Stimulated activated CD4-positive, alpha-beta T cell treated with anti-CD3 and anti-CD28 coated beads, Interleukin-15, amount 100 ng/mL, for 48 hours (primary cell): ENCODE results near the gene HDAC8.
"Not testable (repeated sequence)": the region's sequence is repeated elsewhere in the genome, so short reads cannot be mapped to it uniquely, and the experiment has no call there.

ENCODE experiments used
- DNase-seq, 2 donors: peaks; one replicate each; pipeline ENCODE4 v3.0.0-alpha.2; 2020; ENCODE audit warnings: low read depth in 2 of 2

HDAC8 gene

DNA sequence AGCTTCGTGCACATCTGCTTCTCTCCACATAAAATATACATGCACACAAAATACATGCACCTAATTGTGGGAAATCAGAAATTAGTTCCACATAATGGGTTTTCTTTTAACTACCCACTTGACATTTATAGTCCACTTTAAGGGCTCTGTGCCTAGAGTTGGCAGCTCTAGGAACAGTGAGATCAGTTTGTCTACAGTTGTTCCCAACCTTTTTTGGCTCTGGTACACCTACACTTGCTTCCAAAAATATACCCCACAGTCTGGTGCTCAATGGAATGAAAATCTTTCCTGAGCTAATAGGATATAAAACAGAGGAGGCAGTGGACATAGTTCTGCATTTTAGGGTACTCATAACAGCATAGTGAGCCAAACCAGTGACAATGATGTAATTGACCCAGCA is 36.1 kb downstream of the HDAC8 start:
- no peak for DNase-seq

DNA sequence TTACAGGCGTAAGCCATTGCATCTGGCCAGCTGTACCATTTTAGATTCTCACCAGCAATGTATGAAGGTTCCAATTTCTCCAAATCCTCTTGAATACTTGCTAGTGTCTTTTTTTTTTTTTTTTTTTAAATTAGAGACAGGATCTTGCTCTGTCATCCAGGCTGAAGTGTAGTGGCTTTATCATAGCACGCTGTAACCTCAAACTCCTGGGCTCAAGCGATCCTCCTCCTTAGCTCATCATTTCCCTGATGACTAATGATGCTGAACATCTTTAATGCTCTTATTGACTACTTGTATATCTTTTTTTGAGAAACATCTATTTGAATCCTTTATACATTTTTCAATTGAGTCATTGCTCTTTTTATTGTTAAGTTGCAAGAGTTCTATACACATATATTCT is 40.3 kb downstream of the HDAC8 start:
- DNase-seq, result no peak

DNA sequence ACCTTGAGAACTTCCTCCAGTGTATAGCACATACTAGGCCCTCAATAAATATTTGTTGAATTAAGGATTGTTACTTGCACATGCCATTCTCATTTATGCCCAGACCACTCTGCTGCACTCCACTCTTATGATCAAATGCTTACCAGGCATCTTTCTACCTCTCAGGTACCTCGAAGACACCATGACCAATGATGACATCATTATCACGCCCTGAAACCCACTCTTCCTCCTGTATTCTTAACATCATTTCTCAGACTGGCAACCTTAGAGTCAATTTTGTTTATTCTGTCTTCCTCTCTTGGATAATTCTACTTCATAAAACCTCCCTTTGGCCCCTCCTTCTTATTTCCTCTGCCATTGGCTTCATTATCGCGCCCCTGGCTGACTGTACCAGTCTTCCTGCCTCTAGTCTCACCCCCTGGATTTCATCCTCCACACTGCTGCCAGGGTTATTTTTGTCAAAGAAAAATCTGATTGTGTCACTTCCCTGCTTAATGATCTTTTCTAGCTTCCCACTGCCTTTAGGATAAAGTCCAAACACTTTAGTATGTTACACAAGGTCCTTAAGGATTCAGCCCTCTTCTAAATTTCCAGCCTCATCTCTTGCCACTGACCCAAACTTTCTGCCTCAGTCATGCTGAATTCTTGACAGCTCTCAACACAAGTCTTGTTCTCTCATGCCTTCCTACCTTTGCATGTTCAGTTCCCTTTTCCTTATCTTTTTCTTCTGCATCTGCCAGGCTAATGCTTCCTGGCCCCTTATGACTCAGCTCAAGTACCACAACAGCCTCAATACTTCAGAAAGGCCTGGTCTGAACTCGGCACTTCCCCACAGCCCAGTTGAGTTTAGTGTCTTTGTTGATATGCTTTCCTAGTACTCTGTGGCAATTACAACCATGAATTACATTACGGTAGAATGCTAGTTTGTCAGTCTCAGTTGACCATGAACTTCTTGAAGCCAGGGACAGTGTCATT is 45.8 kb downstream of the HDAC8 start:
- no peak for DNase-seq

DNA sequence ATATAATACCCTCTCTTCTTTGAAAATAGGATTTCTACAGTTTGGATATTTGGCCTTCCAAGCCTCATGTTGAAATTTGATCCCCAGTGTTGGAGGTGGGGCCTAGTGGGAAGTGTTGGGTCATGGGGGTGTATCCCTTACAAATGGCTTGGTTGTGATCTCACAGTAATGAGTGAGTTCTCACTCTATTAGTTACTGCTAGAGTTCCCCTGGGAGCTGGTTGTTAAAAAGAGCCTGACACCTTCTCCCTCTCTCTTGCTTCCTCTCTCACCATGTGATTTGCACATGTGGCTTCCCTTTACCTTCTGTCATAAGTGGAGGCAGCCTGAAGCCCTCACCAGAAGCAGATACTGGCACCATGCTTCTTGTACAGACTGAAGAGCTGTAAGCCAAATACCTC is 73.9 kb downstream of the HDAC8 start:
- DNase-seq, result no peak

DNA sequence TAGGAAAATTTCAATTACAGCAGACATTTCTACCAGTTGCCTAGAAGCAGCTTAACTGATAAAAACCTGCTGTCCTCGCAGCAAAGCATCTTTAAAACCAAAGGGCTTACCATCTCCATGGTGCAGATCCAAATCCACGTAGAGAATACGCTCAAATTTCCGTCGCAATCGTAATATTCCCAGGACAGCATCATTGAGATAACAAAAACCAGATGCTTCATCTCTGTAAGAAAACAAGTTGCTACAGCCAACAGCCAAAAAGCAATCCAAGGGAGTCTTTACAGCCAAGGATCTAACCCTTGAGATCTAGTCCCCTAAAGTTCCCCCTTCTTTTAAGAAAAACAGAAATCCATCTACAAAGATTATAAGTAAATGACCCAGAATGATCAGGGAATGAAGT is 77.6 kb downstream of the HDAC8 start:
- DNase-seq, result no peak

DNA sequence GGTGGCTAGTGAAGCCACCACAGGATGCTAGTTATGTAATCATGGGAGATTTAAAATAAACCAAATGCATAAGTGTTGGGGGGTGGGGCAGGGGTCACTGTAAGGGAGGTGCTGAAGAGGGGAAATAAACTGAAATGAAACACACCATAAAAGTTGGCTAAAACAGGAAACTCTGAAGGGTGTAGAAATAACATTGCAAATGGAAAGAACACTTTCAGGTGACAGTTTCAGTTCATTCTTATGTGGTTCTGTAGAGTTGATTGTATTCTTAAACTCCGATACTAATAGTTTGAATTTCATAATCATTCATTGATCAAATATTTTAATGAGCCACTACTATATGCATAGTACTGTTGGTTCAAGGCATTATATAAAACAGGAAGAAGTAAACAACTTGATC is 80.1 kb downstream of the HDAC8 start:
- no peak for DNase-seq

DNA sequence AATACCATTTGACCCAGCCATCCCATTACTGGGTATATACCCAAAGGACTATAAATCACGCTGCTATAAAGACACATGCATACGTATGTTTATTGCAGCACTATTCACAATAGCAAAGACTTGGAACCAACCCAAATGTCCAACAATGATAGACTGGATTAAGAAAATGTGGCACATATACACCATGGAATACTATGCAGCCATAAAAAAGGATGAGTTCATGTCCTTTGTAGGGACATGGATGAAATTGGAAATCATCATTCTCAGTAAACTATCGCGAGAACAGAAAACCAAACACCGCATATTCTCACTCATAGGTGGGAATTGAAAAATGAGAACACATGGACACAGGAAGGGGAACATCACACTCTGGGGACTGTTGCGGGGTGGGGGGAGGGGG is 82.4 kb downstream of the HDAC8 start:
- DNase-seq, result not testable (repeated sequence)

DNA sequence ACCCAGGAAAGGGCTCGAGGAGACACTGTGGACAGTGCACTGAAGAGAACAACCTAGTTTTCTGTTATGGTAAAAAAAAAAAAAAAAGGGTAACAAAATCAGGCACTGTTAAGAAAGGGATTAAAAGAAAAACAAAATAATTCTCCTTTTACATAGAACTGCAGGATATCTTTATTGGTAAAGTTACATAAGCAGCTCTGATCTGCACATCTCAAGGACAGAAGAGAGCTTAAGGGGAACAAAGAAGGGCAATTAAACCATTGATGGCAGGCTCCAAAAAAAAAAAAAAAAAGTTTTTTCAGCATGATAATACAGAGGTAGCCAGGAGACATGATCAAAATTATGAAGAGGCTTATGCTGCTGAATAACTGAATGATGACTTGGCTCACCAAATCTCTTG is 85.0 kb downstream of the HDAC8 start:
- DNase-seq, result no peak

DNA sequence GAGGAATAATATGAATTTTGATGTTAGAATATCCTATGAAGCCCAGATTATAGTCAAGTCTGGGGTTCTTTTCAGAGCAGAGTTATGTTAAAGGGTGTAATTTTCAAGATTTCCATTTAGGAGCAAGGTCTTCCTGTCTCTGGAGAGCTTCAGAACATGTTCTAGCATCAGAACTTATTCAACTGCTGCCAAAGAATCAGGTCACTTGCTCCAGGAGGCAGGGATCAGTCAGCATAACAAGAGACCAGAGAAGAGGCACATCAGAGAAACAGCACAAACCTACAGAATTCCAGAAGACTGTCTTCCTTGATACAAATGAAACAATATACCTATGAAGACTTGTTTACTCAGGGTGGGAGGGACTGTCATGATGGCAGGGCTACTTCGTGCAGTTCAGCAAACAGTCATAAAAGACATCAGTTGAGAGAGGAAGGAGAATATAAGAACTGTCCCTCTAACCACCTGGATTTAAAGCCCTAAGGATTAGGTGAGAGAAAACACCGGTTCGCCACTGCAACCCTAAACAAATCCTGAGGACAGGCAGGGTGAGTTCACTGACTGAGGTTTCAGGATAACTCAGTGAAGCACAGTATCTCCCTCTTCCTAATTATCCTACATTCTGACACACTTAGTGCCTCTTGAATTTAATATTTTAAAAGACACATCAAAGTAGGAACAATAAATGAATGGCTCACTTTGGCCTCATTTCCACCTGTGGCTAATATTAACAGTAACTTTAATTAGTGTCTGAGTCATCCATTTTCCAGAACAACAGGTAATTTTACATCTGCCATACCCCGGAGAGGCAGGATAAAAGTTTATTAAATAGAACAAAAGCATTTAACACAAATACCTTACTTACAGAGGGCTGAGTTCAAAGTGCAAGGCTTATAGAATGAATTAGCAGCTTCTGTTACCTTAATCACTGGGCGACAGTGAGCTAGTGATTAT is 93.0 kb downstream of the HDAC8 start:
- DNase-seq, result no peak

DNA sequence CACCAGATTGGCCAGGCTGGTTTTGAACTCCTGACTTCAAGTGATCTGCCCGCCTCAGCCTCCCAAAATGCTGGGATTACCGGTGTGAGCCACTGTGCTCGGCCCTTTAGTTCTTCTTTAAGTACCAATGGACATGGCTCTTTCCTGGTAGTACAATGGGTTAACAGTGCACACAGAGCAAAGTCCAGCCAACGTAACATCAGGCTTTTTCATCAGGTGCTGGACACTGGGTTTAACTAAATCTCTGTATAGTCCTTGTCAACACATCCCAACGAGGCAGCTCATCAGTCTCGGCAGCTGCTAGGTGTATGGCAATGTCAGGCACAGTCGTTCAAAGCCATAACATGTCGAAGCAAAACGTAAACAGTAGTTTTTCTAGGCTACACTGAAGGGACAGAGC is 93.8 kb downstream of the HDAC8 start:
- no peak for DNase-seq

DNA sequence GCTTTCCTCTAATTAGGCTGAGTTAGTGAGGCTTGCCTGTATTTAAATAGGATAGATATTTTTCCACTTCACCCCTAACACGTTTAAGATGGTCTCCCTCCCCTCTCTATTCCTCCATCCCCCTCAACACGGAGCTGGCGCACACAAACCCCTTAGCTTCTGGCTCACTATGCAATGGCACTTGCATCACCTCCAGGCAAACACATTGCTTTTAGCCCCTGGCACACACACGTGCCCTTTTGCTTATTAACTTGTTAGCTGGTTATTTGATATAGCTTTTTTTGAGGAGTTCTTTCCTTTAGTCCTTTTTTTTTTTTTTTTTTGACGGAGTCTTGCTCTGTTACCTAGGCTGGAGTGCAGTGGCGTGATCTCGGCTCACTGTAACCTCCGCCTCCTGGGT is 94.3 kb downstream of the HDAC8 start:
- DNase-seq, result no peak

DNA sequence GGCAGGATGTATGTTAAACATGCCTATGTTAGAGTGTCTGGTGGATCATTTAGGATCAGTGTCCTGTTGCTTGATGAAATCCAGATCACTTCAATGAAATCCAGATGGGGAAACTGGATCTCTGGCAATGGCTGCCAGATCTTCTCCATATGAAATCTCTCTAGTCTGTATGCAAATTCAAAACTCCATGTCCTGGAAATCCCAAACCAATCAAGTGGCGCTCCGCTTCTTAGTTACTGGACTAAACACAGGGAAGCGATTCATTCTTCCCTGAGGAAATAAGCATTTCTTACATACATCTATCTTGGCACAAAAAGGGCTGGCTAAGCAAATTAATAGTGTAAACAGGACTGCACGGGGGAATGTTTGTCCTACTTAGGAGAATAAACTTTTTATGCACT is 94.9 kb downstream of the HDAC8 start:
- DNase-seq, result no peak

DNA sequence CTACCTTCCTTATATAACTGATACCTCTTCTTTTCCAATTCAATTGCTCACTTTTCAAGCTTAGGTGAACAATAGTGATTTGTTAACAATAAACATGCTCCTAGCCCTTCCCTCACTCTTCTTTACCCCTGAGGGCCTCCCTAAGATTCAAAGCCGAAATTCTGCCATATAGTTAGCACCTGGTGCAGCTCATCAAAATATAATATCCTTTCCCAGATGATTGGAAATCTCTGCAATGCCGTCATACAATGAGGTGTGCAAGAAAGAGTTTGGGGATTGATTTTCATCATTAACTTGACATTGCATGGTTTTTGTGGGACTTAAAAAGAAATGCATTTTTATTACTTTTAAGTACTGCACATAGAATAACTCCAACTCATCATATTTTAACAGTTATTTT is 95.3 kb downstream of the HDAC8 start:
- DNase-seq, result no peak

DNA sequence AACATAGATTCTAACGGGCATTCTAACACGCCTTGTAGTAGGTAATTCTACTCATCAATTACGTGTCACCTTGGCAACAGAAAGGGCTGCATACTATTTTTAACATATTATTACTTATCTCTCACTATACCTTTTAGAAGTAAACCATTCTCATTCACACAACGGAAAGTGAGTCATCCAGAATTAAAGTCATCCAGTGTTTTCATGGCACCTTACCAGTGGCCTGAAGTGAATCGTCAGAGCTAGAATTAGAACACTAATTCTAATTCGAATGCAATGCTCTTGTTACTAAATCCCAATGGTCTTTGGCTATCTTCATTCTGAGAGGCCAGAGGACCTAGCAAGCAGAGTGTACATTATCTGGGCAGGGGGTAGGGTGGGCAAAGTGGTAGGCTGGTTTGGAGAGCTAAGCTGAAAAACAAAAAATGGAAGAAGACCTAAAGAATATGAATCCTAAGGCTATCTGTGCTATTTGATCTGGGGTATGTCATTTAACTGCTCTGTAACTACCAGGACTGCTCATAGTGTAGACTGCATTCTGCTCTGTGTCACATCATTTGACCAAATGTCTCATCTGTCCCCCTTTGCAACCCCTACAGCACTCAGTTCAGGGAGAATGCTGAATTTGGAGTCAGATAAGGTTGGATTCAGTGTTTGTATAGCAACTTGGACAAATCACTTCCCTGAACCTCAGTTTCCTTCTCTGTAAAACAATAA is 96.5 kb downstream of the HDAC8 start:
- DNase-seq, result no peak

DNA sequence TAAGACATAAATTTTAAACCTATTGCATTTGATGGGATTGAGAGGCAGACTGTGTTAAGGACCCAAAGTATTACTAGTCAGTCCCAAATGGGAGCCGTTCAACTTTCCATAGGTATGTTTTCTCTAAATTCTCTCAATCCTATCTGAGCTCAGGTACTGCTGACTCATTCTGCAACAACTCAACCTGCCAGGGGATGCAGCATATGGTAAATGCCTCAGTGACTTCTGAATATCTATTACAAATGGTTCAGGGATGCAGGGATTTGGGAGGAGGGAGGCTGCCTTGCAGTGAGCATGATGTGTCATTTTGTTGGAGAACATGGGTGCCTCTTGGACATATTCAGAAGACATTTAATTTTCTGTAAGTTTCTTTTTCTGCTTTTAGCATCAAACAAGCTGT is 97.3 kb downstream of the HDAC8 start:
- DNase-seq, result no peak

DNA sequence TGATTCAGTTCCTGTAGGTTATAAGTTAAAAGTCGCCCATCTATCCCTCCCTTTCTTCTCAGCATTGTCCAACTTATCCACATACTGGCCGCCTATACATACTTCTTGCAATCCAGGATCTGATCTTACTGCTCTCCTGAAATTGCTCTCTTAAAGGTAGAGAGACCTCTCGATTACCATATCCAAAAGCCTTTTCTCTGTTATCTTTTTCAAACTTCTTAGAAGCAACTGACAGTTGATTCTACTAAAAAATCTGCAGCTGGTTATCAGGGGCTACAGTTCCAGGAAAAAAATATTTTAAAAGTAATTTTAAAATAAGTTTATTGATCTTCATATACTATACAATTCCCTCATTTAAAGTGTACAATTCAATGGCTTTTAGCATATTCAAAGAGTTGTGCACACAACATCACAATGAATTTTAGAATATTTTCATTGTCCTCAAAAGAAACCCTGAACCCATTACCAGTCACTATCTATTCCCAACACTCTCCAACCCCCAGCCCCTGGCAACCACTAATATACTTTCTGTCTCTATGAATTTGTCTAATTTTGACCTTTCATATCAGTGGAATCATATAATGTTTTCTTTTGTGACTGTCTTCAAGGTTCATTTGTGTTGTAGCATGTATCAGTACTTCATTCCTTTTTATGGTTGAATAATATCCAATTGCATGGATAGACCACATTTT is 102.0 kb downstream of the HDAC8 start:
- no peak for DNase-seq

DNA sequence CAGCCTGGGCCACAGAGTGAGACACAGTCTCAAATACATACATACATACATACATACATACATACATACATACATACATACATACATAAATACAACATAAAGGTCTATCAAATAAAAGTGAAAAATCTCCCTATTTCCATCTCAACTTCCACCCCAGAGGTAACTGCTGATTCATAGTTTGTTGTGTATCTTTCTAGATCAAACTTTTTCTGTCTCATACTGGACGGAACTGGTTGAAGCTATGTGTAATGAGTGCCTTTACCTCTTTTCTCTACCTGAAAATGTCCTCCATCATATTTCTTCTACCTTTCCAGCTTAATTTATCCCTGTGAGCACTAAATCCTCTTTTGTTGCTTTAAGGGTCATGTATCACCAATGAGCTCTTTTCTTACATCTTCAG is 102.5 kb downstream of the HDAC8 start:
- no peak for DNase-seq

DNA sequence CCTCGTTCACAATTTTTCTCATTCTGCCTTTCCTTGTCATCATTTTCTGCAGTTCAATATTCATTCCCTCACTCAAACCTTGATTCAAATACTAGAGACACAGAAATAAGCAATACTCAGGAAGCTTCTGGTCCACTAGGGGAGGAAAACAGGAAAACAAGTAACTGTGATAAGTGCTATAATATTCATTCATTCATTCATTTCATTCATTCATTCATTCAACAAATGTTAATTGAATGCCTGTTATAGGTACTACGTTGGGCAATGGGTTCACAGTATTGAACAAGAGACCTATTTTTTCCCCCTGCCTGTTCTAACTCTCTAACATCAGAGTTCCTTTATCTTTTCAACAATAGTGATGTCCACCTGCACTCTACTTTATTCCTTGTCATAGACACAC is 104.0 kb downstream of the HDAC8 start:
- no peak for DNase-seq

DNA sequence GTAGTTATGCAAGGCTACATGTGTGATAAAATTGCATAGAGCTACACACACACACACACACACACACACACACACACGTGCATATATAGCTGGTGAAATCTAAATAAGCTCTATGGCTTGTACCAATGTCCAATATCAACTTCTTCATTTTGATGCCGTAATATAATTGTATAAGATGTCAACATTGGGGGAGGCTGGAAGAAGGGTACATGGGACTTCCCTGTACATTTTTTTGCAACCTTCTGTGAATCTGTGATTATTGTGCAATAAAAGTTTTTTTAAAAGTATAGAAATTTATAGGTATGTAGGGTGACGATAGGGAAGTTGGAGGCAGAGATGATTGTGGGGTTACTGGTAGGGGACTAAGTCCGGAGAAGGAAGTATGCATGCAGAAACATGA is 105.5 kb downstream of the HDAC8 start:
- no peak for DNase-seq

DNA sequence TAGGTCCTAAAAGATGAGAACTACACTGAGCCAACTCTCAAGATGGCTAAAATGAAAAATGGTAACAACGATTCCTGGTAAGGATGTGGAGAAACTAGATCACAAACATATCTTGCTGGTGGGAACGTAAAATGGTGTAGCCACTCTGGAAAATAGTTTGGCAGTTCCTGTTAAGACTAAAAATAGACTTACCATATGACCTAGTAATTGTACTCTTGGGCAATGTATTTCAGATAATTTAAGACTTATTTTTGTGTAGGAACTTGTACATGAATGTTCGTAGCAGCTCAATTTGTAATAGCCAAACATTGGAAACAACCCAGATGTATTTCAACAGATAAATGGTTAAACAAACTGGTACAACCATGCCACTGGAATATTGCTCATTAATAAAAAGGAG is 106.2 kb downstream of the HDAC8 start:
- no peak for DNase-seq

DNA sequence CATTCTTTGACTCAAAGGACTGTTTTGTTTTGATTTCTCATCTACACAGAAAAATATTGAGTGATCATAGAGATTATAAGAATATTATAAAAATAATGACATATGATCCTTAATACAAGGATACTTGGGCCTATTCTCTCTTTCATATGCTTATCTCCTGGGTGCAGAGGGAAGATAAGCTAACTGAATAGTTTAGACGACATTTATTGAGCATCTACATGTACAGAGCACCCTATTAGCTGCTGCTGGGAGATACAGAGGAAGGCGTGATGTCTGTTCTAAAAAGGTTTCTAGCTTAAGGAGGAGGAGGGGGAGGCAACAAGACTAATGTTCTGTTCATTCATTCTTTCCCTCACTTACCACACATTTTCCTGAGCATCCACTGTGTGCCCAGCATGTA is 106.8 kb downstream of the HDAC8 start:
- DNase-seq, result no peak
